Measurements from ENCODE around the gene IL1RN. TPM values are rescaled to one million over a fixed set of nuclear protein-coding genes. Genes with fewer than 3 reads are reported as not detected.
A peak's percentile ranks its signal among the peaks of the same experiment; 100 is the strongest.

Gene IL1RN
- polyA plus RNA-seq, 3 donors = 89.9 to 109 (median 92.0) TPM

GRCh38 chr2:113169586-113169985 is 42.2 kb downstream of the IL1RN start:
- H3K9me3 Mint-ChIP-seq = peaks cover 0 to 1% (median 0%) of the 10 kb centered on the region in 7 donors
- no peak overlapping the region for H3K4me3 Mint-ChIP-seq
- H3K27ac Mint-ChIP-seq = peak overlapping the region in 2 of 7 donors; percentile 3 to 5
- H4K20me1 ChIP-seq (ENCODE audit: insufficient read depth, low read length) = peaks cover 1% of the 10 kb centered on the region
- no peaks in the 10 kb centered on the region for H3K36me3 ChIP-seq (replicated peaks in 1 of 2; ENCODE audit: control insufficient read depth in 1 of 2, insufficient read depth in 2 of 2, low read length in 2 of 2)
- H3K27me3 ChIP-seq (ENCODE audit: control insufficient read depth in 2 of 2, insufficient read depth in 2 of 2, low read length in 2 of 2) = no peaks in the 10 kb centered on the region
- no peak overlapping the region for H3K4me2 ChIP-seq (replicated peaks; ENCODE audit: extremely low read depth, low read length, poor library complexity, severe bottlenecking)
- no peak overlapping the region for H3K4me3 ChIP-seq (replicated peaks in 1 of 3; ENCODE audit: low read depth in 2 of 3, low read length in 3 of 3)
- peaks cover 50% of the 10 kb centered on the region for H3K4me1 Mint-ChIP-seq
- H3K4me1 ChIP-seq (ENCODE audit: control insufficient read depth in 1 of 2, insufficient read depth in 2 of 2, low read length in 2 of 2) = peaks cover 44 to 51% of the 10 kb centered on the region in 2 donors
- H3K9me3 ChIP-seq (replicated peaks in 1 of 2; ENCODE audit: control insufficient read depth in 1 of 2, insufficient read depth in 1 of 2, low read length in 2 of 2) = no peaks in the 10 kb centered on the region
- H3K9ac ChIP-seq (ENCODE audit: insufficient read depth, low read length, poor library complexity, severe bottlenecking) = no peak overlapping the region
- intact Hi-C loops (cut with micrococcal nuclease) = no loop called here
- 54% methylated on average over 2 of the region's 3 CpGs for WGBS (ENCODE audit: insufficient coverage)
- DNase-seq = peak in 1 of 3 donors; percentile 31
- no peak for TF ChIP-seq CTCF (IDR thresholded peaks at IDR 0.05)
- no peaks in the 10 kb centered on the region for H3K36me3 Mint-ChIP-seq
- H2AFZ ChIP-seq (ENCODE audit: insufficient read depth, low read depth, low read length, poor library complexity, severe bottlenecking) = no peak overlapping the region
- H3K79me2 ChIP-seq (ENCODE audit: insufficient read depth, low read length) = peaks cover 8% of the 10 kb centered on the region
- peaks cover 0 to 1% (median 0%) of the 10 kb centered on the region in 3 donors for H3K27me3 Mint-ChIP-seq (ENCODE audit: low read depth in 3 of 3)
- no peak overlapping the region for H3K27ac ChIP-seq (ENCODE audit: low read depth in 1 of 2, low read length in 2 of 2)

- Histone ChIP-seq H3K4me3 (replicated peaks in 1 of 3; ENCODE audit: low read depth in 2 of 3, low read length in 3 of 3) (no peak overlapping the region), H3K4me1 (ENCODE audit: control insufficient read depth in 1 of 2, insufficient read depth in 2 of 2, low read length in 2 of 2) (peaks cover 63 to 70% of the 10 kb centered on the region in 2 donors), H3K27ac (ENCODE audit: low read depth in 1 of 2, low read length in 2 of 2) (no peak overlapping the region), H3K9me3 (replicated peaks in 1 of 2; ENCODE audit: control insufficient read depth in 1 of 2, insufficient read depth in 1 of 2, low read length in 2 of 2) (no peaks in the 10 kb centered on the region), H3K79me2 (ENCODE audit: insufficient read depth, low read length) (peaks cover 27% of the 10 kb centered on the region), H3K9ac (ENCODE audit: insufficient read depth, low read length, poor library complexity, severe bottlenecking) (no peak overlapping the region), H3K36me3 (replicated peaks in 1 of 2; ENCODE audit: control insufficient read depth in 1 of 2, insufficient read depth in 2 of 2, low read length in 2 of 2) (no peaks in the 10 kb centered on the region), H3K4me2 (replicated peaks; ENCODE audit: extremely low read depth, low read length, poor library complexity, severe bottlenecking) (no peak overlapping the region), H3K27me3 (ENCODE audit: control insufficient read depth in 2 of 2, insufficient read depth in 2 of 2, low read length in 2 of 2) (no peaks in the 10 kb centered on the region), H2AFZ (ENCODE audit: insufficient read depth, low read depth, low read length, poor library complexity, severe bottlenecking) (no peak overlapping the region), H4K20me1 (ENCODE audit: insufficient read depth, low read length) (peaks cover 20% of the 10 kb centered on the region)
- 98% methylated on average over 5 of the region's 8 CpGs for WGBS (ENCODE audit: insufficient coverage)
- H3K4me1 Mint-ChIP-seq = peaks cover 69% of the 10 kb centered on the region
- no peak for TF ChIP-seq CTCF (IDR thresholded peaks at IDR 0.05)
- no peak for DNase-seq
- intact Hi-C loops (cut with micrococcal nuclease) = no loop called here
- peaks cover 2 to 3% of the 10 kb centered on the region in 2 donors for H3K36me3 Mint-ChIP-seq
- H3K27ac Mint-ChIP-seq = peak overlapping the region in 2 of 7 donors; percentile 38 to 54
- no peaks in the 10 kb centered on the region for H3K27me3 Mint-ChIP-seq (ENCODE audit: low read depth in 3 of 3)
- H3K9me3 Mint-ChIP-seq = peaks cover 0 to 1% (median 0%) of the 10 kb centered on the region in 7 donors
- no peak overlapping the region for H3K4me3 Mint-ChIP-seq
These were observed 44.1 kb downstream of the IL1RN start for GRCh38 chr2:113171334-113172075.
